Smooth muscle cell (in vitro differentiated cells): ENCODE measurements around the gene LCE2A. TPM values are rescaled to one million over a fixed set of nuclear protein-coding genes. Genes with fewer than 3 reads are reported as not detected.

Source experiments
- DNase-seq: peaks from one replicate; lab custom pipeline; 2025; ENCODE audit not compliant: unreplicated experiment; lab: John Stamatoyannopoulos, UW
- H2AFZ ChIP-seq: fragments of 200-600 bp; sonication (generic); 2 replicates; pipeline ENCODE4 v1.6.0; 2016; ENCODE audit warnings: antibody characterized with exemption, low read depth, mild to moderate bottlenecking
- H3F3A ChIP-seq: fragments of 200-600 bp; sonication (generic); 2 replicates; pipeline ENCODE4 v1.6.0; 2017; ENCODE audit warnings: antibody characterized with exemption, low read depth
- H3K27ac ChIP-seq: fragments of 200-600 bp; sonication (generic); 2 replicates; pipeline ENCODE4 v1.5.1; 2016; ENCODE audit warnings: low read depth, mild to moderate bottlenecking
- H3K27me3 ChIP-seq: fragments of 200-600 bp; sonication (generic); 2 replicates; pipeline ENCODE4 v1.6.1; 2016; ENCODE audit warnings: low read depth, mild to moderate bottlenecking
- H3K36me3 ChIP-seq: fragments of 200-600 bp; sonication (generic); 2 replicates; pipeline ENCODE4 v1.5.1; 2016; ENCODE audit warnings: low read depth
- H3K4me1 ChIP-seq: fragments of 200-600 bp; sonication (generic); 2 replicates; pipeline ENCODE4 v1.5.1; 2016; ENCODE audit warnings: low read depth
- H3K4me2 ChIP-seq: fragments of 200-600 bp; sonication (generic); 2 replicates; pipeline ENCODE4 v1.6.0; 2016; ENCODE audit warnings: mild to moderate bottlenecking
- H3K4me3 ChIP-seq: fragments of 200-600 bp; sonication (generic); 2 replicates; pipeline ENCODE4 v1.5.1; 2016; ENCODE audit warnings: mild to moderate bottlenecking
- H3K79me2 ChIP-seq: fragments of 200-600 bp; sonication (generic); 2 replicates; pipeline ENCODE4 v1.6.0; 2016; ENCODE audit warnings: low read depth, mild to moderate bottlenecking
- H3K9ac ChIP-seq: fragments of 200-600 bp; sonication (generic); 2 replicates; pipeline ENCODE4 v1.6.0; 2016; ENCODE audit warnings: low read depth
- H3K9me3 ChIP-seq: fragments of 200-600 bp; sonication (generic); replicated peaks from 2 replicates; pipeline ENCODE4 v1.5.1; 2016; ENCODE audit warnings: low read depth
- H4K20me1 ChIP-seq: fragments of 200-600 bp; sonication (generic); 2 replicates; pipeline ENCODE4 v1.6.0; 2016; ENCODE audit warnings: low read depth
- CTCF ChIP-seq: fragments of 200-600 bp; sonication (generic); IDR thresholded peaks from 2 replicates; pipeline ENCODE4 v1.5.1; 2017; ENCODE audit warnings: borderline replicate concordance, mild to moderate bottlenecking, antibody characterized with exemption; ENCODE audit not compliant: insufficient read depth, poor library complexity, severe bottlenecking
- WGBS: methylation state at CpG from one replicate; pipeline ENCODE4 v1.1.7; 2016; ENCODE audit warnings: low lambda C conversion rate; 5-methylcytosine and 5-hydroxymethylcytosine counted together
- polyA plus RNA-seq: library from polyadenylated mRNA; unstranded; fragments of >200 nt; fragmentation: Nextera tagmentation; extraction: Ambion mirVana; gene quantifications from 2 replicates; pipeline ENCODE4 v1.2.1, GENCODE V29; 2016
- total RNA-seq: library from RNA; depleted of rRNA; stranded (reverse); fragments of >200 nt; gene quantifications from 2 replicates; pipeline ENCODE4 v1.2.3, GENCODE V29; 2014

LCE2A gene
- total and polyA plus RNA-seq, 2 experiments from 2014 or later = not detected

GRCh38 chr1:152743371-152744145, 45.4 kb downstream of the LCE2A start:
- Histone ChIP-seq H3K4me1 (no peaks in the 10 kb centered on the region), H3K4me3 (no peak overlapping the region), H3K27ac (no peak overlapping the region), H3K36me3 (no peaks in the 10 kb centered on the region), H3K9me3 (peaks cover 9% of the 10 kb centered on the region), H4K20me1 (no peaks in the 10 kb centered on the region), H3K4me2 (no peak overlapping the region), H3K9ac (no peak overlapping the region), H3K79me2 (no peaks in the 10 kb centered on the region), H2AFZ (no peak overlapping the region), H3K27me3 (no peaks in the 10 kb centered on the region), H3F3A (no peaks in the 10 kb centered on the region)
- TF ChIP-seq CTCF = no peak
- 45% methylated on average over 2 of the region's 2 CpGs for WGBS
- no peak for DNase-seq

GRCh38 chr1:152745289-152745704, 47.2 kb downstream of the LCE2A start:
- Histone ChIP-seq H2AFZ (no peak overlapping the region), H3K4me3 (no peak overlapping the region), H3K4me1 (no peaks in the 10 kb centered on the region), H3F3A (no peaks in the 10 kb centered on the region), H3K9ac (no peak overlapping the region), H4K20me1 (no peaks in the 10 kb centered on the region), H3K27me3 (no peaks in the 10 kb centered on the region), H3K9me3 (peaks cover 4% of the 10 kb centered on the region), H3K79me2 (no peaks in the 10 kb centered on the region), H3K4me2 (no peak overlapping the region), H3K36me3 (no peaks in the 10 kb centered on the region), H3K27ac (no peak overlapping the region)
- WGBS = 94% methylated on average over 4 of the region's 4 CpGs
- DNase-seq = no peak
- no peak for TF ChIP-seq CTCF

- H3K79me2 ChIP-seq = no peaks in the 10 kb centered on the region
- H3K4me1 ChIP-seq = no peaks in the 10 kb centered on the region
- no peaks in the 10 kb centered on the region for H4K20me1 ChIP-seq
- peaks cover 4% of the 10 kb centered on the region for H3K9me3 ChIP-seq
- no peaks in the 10 kb centered on the region for H3K27me3 ChIP-seq
- 81% methylated on average over 6 of the region's 6 CpGs for WGBS
- H3K36me3 ChIP-seq = no peaks in the 10 kb centered on the region
- H2AFZ ChIP-seq = no peak overlapping the region
- no peak for TF ChIP-seq CTCF
- H3K27ac ChIP-seq = no peak overlapping the region
- no peak overlapping the region for H3K4me3 ChIP-seq
- no peaks in the 10 kb centered on the region for H3F3A ChIP-seq
- H3K4me2 ChIP-seq = no peak overlapping the region
- DNase-seq = no peak
- H3K9ac ChIP-seq = no peak overlapping the region
Observed at GRCh38 chr1:152745765-152746444, 47.8 kb downstream of the LCE2A start.
